ENCODE results near the gene BLOC1S5. TPM values are rescaled to one million over a fixed set of nuclear protein-coding genes. Genes with fewer than 3 reads are reported as not detected.

BLOC1S5 gene
- polyA plus RNA-seq, 1 donor (not counting 4 experiments of a cell fraction or from before 2014, with no cell fraction given), result 8.8 TPM

- Histone ChIP-seq H3K9me1 (ENCODE audit: control insufficient read depth, extremely low read depth, insufficient read depth, low read length) (no peaks in the 10 kb centered on the region), H3K9ac (ENCODE audit: control insufficient read depth, extremely low read depth, insufficient read depth, low read length) (no peak overlapping the region), H3K79me2 (ENCODE audit: control insufficient read depth, insufficient read depth, low read length) (no peaks in the 10 kb centered on the region), H3K27ac (ENCODE audit: control insufficient read depth, insufficient read depth, low read length) (no peak overlapping the region), H3K4me1 (ENCODE audit: control insufficient read depth, extremely low read depth, insufficient read depth, low read length) (peaks cover under 1% of the 10 kb centered on the region), H3K4me3 (ENCODE audit: control insufficient read depth in 2 of 3, extremely low read depth in 1 of 3, insufficient read depth in 2 of 3, low read depth in 1 of 3, low read length in 3 of 3) (no peak overlapping the region), H3K4me2 (ENCODE audit: control insufficient read depth, extremely low read depth, insufficient read depth, low read depth, low read length) (no peak overlapping the region), H3K27me3 (ENCODE audit: control insufficient read depth, extremely low read depth, insufficient read depth, low read length) (no peaks in the 10 kb centered on the region), H3K36me3 (ENCODE audit: control insufficient read depth in 2 of 2, extremely low read depth in 1 of 2, insufficient read depth in 2 of 2, low read length in 2 of 2) (no peaks in the 10 kb centered on the region), H2AFZ (ENCODE audit: control insufficient read depth, low read length) (no peak overlapping the region), H3K9me3 (ENCODE audit: control insufficient read depth, low read depth, low read length) (no peaks in the 10 kb centered on the region), H4K20me1 (ENCODE audit: control insufficient read depth, extremely low read depth, insufficient read depth, low read length) (no peaks in the 10 kb centered on the region)
- dilution Hi-C loops (cut with MboI; ENCODE audit: extremely low pct_ligation_motif_present, low sequenced_read_pairs), result no loop called here
- TF ChIP-seq EZH2 (IDR thresholded peaks at IDR 0.05; ENCODE audit: low read length) (no peak), CTCF (optimal IDR thresholded peaks at IDR 0.05 in 1 of 3, IDR thresholded peaks at IDR 0.05 in 1 of 3, conservative IDR thresholded peaks at IDR 0.05 in 1 of 3; ENCODE audit: extremely low read depth in 1 of 3, insufficient read depth in 2 of 3, low read length in 3 of 3) (no peak)
- DNase-seq (ENCODE audit: low read depth, low spot score) (no peak), FAIRE-seq (no peak)
These were observed 5.6 kb upstream of the BLOC1S5 start for GRCh38 chr6:8069631-8070284.

DNA sequence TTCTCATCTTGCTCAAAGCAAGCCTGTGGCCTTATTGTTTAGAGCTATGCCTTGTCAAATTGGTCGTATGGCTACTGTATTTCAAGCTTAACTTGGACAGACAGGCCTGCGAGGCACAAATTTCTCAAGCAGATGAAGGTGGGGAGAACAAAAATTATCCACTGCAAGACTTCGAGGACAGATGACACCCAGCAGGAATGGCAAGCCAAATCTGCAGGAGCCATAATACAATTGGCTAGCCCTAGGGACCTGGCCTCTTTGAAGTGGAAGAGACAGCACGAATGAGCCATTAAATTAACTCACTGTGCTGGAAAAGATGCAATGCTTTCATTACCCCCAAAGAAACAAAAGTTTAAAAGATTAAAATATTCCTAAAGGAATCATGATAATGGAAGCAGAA, 5.0 kb upstream of the BLOC1S5 start:
- no peak overlapping the region for H3K4me3 ChIP-seq (ENCODE audit: control insufficient read depth in 2 of 3, extremely low read depth in 1 of 3, insufficient read depth in 2 of 3, low read depth in 1 of 3, low read length in 3 of 3)
- no peaks in the 10 kb centered on the region for H3K27me3 ChIP-seq (ENCODE audit: control insufficient read depth, extremely low read depth, insufficient read depth, low read length)
- H3K9me3 ChIP-seq (ENCODE audit: control insufficient read depth, low read depth, low read length), result no peaks in the 10 kb centered on the region
- H3K9me1 ChIP-seq (ENCODE audit: control insufficient read depth, extremely low read depth, insufficient read depth, low read length), result no peaks in the 10 kb centered on the region
- no peak overlapping the region for H3K4me2 ChIP-seq (ENCODE audit: control insufficient read depth, extremely low read depth, insufficient read depth, low read depth, low read length)
- FAIRE-seq (no peak), DNase-seq (ENCODE audit: low read depth, low spot score) (no peak)
- TF ChIP-seq CTCF (optimal IDR thresholded peaks at IDR 0.05 in 1 of 3, IDR thresholded peaks at IDR 0.05 in 1 of 3, conservative IDR thresholded peaks at IDR 0.05 in 1 of 3; ENCODE audit: extremely low read depth in 1 of 3, insufficient read depth in 2 of 3, low read length in 3 of 3), result no peak
- TF ChIP-seq EZH2 (IDR thresholded peaks at IDR 0.05; ENCODE audit: low read length), result no peak
- no peak overlapping the region for H3K9ac ChIP-seq (ENCODE audit: control insufficient read depth, extremely low read depth, insufficient read depth, low read length)
- dilution Hi-C loops (cut with MboI; ENCODE audit: extremely low pct_ligation_motif_present, low sequenced_read_pairs), result no loop called here
- H3K36me3 ChIP-seq (ENCODE audit: control insufficient read depth in 2 of 2, extremely low read depth in 1 of 2, insufficient read depth in 2 of 2, low read length in 2 of 2), result no peaks in the 10 kb centered on the region
- no peaks in the 10 kb centered on the region for H3K79me2 ChIP-seq (ENCODE audit: control insufficient read depth, insufficient read depth, low read length)
- peaks cover 4% of the 10 kb centered on the region for H3K4me1 ChIP-seq (ENCODE audit: control insufficient read depth, extremely low read depth, insufficient read depth, low read length)
- H3K27ac ChIP-seq (ENCODE audit: control insufficient read depth, insufficient read depth, low read length), result no peak overlapping the region
- no peaks in the 10 kb centered on the region for H4K20me1 ChIP-seq (ENCODE audit: control insufficient read depth, extremely low read depth, insufficient read depth, low read length)
- no peak overlapping the region for H2AFZ ChIP-seq (ENCODE audit: control insufficient read depth, low read length)
